GM18499 (cell line): ENCODE results near the gene JAGN1.
"Not testable (repeated sequence)": the region's sequence is repeated elsewhere in the genome, so short reads cannot be mapped to it uniquely, and the experiment has no call there.

ENCODE experiments used
- ATAC-seq: cut with Tn5 transposase; IDR thresholded peaks from one replicate; pipeline ENCODE4 v1.9.1; 2021; ENCODE audit warnings: moderate number of reproducible peaks; ENCODE audit not compliant: insufficient read depth, unreplicated experiment

The JAGN1 gene

DNA sequence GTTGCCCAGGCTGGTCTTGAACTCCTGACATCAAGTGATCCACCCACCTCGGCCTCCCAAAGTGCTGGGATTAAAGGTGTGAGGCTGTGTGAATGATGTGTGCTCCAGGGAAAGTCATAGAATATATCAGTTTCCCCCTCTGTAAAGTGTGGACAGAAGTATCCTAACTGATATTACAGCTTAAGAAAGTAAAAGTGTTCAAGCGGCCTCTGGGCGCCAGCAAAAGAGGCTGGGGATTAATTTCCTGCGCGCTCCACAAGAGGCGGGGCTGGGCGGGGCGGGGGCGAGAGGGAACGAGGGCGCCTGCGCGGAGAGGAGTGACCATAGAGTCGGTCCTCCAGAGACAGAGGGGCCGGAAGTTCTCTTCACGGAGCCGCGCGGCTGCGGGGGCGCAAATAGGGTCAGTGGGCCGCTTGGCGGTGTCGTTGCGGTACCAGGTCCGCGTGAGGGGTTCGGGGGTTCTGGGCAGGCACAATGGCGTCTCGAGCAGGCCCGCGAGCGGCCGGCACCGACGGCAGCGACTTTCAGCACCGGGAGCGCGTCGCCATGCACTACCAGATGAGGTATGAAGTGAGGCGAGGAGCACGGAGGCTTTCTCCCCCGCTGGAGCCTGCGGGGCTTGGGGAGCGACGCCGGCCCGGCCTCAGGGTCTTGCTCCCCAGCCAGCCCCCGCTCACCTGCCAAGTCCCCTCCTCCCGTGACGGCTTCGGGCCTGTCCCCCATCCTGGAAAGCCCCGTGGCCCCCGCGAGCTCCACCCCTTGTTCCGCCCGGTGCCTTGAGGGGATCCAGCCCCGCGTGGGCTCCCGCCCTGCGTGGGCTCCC is at the start of gene JAGN1:
TSS of gene JAGN1 (plus strand) at position 362 of the 823 bp plus-strand sequence. CDS start at position 475, 113 bp downstream.
- no peak for ATAC-seq

- no peak for ATAC-seq
These were observed 49.4 kb upstream of the JAGN1 start for GRCh38 chr3:9841015-9841414.

- no peak for ATAC-seq
These were observed 46.5 kb upstream of the JAGN1 start, which contains the start of gene RPUSD3 for GRCh38 chr3:9843715-9844438. RPUSD3 (minus strand) TSS chr3:9844008; CDS start chr3:9843990, 18 bp downstream.

DNA sequence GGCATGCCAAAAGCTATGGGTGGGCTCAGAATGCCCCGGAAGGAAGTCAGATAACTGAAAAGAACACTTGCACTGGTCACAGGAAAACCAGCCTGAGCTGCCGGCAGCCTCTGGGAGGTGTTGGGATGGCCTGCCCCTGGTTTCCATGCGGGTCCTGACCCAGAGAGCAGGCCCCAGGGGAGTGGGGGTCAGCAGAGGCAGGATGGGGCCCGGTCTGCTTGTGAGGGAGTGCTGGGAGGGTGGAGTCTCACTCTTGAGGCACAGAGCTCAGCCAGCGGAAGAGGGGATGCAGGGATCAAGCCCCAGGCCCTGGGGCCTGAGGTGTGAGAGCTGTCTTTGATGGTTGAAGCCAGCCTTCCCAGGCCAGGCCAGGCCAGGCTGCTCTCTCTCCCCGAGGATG is 44.2 kb upstream of the JAGN1 start:
- no peak for ATAC-seq

- no peak for ATAC-seq
These were observed 43.4 kb upstream of the JAGN1 start for GRCh38 chr3:9846931-9847488.

DNA sequence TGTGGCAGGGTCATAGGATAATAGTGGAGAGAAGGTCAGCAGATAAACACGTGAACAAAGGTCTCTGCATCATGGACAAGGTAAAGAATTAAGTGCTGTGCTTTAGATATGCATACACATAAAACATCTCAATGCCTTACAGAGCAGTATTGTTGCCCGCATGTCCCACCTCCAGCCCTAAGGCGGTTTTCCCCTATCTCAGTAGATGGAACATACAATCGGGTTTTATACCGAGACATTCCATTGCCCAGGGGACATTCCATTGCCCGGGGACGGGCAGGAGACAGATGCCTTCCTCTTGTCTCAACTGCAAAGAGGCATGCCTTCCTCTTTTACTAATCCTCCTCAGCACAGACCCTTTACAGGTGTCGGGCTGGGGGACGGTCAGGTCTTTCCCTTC is 42.5 kb upstream of the JAGN1 start:
- not testable (repeated sequence) for ATAC-seq

DNA sequence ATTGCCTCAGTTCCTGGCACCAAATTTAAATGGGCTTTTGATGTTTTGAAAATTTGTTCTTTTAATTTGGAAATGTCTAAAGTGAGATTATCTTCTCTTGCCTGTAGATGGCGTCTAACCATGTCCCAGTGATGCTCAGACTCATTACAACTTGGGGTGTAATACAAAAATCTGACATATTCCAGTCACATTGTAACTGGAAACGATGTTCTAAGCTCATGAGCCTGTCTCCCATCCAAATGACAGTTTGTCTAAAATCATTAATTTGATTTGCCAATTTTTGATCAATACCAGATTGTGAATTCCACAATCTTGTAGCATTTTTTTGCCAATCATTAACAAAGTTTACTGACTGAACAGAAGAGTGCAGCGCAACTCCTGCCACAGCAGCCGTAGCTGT is 41.5 kb upstream of the JAGN1 start:
- ATAC-seq: not testable (repeated sequence)

GRCh38 chr3:9851383-9851782 is 39.0 kb upstream of the JAGN1 start:
- ATAC-seq: not testable (repeated sequence)

- not testable (repeated sequence) for ATAC-seq
These were observed 38.5 kb upstream of the JAGN1 start for GRCh38 chr3:9851926-9852325.

GRCh38 chr3:9852528-9852927 is 37.9 kb upstream of the JAGN1 start:
- ATAC-seq: no peak

GRCh38 chr3:9854291-9854940 is 36.0 kb upstream of the JAGN1 start:
- not testable (repeated sequence) for ATAC-seq

- no peak for ATAC-seq
These were observed 34.8 kb upstream of the JAGN1 start for GRCh38 chr3:9855594-9855993.

GRCh38 chr3:9859530-9860025 is 30.8 kb upstream of the JAGN1 start:
- no peak for ATAC-seq

DNA sequence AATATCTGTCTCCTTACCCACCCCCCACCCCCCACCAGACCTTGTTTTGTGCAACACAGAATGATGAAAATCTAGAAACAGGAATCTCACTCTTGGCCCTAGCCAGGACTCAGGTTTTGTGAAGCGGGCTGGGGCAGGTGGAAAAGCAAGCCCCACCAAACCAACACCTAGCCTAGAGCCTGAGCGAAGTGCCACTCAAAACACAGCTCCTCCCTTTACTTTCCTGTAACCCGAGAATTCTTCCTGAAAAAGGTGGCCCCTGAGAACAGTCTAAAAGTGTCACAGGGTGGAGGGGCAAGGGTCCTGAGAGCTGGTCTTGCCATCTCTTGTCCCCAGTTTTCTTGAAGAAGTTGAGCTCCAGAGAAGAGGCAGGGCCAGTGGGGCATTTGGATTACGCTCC is 29.2 kb upstream of the JAGN1 start:
- ATAC-seq: no peak

DNA sequence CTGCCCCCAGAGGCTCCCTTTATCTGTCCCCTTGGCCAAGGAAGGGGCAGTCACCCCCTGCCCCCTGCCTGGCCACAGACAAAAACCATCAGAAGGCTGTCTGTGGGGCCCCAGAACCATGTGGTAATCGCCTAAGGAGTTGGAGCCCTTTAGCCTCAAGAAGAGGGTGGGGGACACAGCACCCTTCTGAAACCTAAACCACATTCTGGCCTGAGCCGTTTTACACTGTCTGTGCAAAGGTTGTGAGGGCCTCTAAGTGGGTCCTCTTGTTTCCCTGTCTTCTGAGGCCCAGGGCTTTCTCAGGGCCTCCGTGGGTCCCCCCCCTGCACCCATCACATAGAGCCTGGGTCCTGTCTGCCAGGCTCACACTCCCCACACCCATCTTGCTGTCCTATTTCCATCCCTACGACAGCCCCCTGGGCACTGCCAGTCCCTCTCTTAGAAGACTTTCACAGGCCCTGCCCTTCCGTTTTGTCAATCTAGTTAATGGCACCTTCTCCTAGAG is 28.7 kb upstream of the JAGN1 start:
- ATAC-seq: no peak

- no peak for ATAC-seq
These were observed 27.9 kb upstream of the JAGN1 start for GRCh38 chr3:9862391-9863057.

DNA sequence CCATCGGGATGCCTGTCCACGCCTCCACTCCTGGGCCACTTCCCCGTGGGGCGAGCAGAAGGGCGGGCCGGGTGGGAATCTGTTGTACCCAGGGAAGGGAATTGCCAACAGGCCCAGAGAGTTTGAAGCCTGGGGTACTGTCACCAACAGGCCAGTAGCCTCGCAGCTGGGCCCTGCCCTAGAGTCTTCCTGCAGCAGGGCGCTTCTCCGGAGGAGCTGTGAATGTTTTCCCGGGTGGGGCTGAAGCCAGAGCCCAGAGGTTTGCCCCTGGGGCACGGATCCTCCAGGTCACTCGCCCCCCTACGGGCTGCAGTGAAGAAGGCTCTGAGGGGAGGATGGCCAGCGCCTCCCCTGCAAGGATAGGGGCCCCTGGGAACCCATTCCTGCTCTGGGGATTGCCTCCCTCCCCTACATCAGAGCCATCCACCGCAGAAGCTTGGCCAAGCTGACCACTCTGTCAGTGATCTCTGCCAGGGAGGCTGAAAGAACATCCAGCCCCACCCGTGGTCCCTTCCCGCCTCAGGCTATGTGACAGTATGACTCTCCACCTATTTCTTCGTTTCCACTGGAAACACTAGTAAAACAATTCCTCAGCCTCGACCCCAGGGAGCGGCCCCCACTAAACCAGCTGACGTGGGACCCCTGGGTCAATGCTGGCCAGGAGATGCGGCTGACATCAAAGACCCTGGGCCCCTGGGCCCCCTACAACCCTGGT is 27.2 kb upstream of the JAGN1 start:
- ATAC-seq: no peak

GRCh38 chr3:9864200-9864927 is 26.0 kb upstream of the JAGN1 start:
- no peak for ATAC-seq
